Measurements from ENCODE around the gene ERO1B.
A peak's percentile ranks its signal among the peaks of the same experiment; 100 is the strongest.

ERO1B gene

GRCh38 chr1:236209185-236209584 is 72.6 kb downstream of the ERO1B start:
- H3K27me3 ChIP-seq (ENCODE audit: insufficient read depth, insufficient read length), result no peaks in the 10 kb centered on the region
- H3K4me1 ChIP-seq (ENCODE audit: insufficient read depth, insufficient read length), result peaks cover 4% of the 10 kb centered on the region
- H3K4me3 ChIP-seq (ENCODE audit: insufficient read length, low read depth), result no peak overlapping the region
- no peaks in the 10 kb centered on the region for H3K9me3 ChIP-seq (ENCODE audit: insufficient read depth, low read length)
- no peak for TF ChIP-seq SUZ12 (IDR thresholded peaks at IDR 0.05; ENCODE audit: extremely low read depth, insufficient read depth, insufficient read length)
- no peak for TF ChIP-seq YY1 (IDR thresholded peaks at IDR 0.05; ENCODE audit: insufficient read depth, insufficient read length)
- no peak overlapping the region for H3K9ac ChIP-seq (ENCODE audit: insufficient read length, low read depth)
- H3K36me3 ChIP-seq (ENCODE audit: insufficient read depth, insufficient read length, low read length), result no peaks in the 10 kb centered on the region
- no peak for DNase-seq (ENCODE audit: low read depth, low spot score)

GRCh38 chr1:236207569-236207968 is 74.2 kb downstream of the ERO1B start:
- no peak for DNase-seq (ENCODE audit: low read depth, low spot score)
- TF ChIP-seq YY1 (IDR thresholded peaks at IDR 0.05; ENCODE audit: insufficient read depth, insufficient read length) (no peak), SUZ12 (IDR thresholded peaks at IDR 0.05; ENCODE audit: extremely low read depth, insufficient read depth, insufficient read length) (no peak), ZNF274 (IDR thresholded peaks at IDR 0.05; ENCODE audit: low read depth, low read length) (no peak)

GRCh38 chr1:236207121-236207520 is 74.6 kb downstream of the ERO1B start:
- no peak overlapping the region for H3K4me3 ChIP-seq (ENCODE audit: insufficient read length, low read depth)
- no peak overlapping the region for H3K9ac ChIP-seq (ENCODE audit: insufficient read length, low read depth)
- TF ChIP-seq SUZ12 (IDR thresholded peaks at IDR 0.05; ENCODE audit: extremely low read depth, insufficient read depth, insufficient read length) (no peak), ZNF274 (IDR thresholded peaks at IDR 0.05; ENCODE audit: low read depth, low read length) (no peak), YY1 (IDR thresholded peaks at IDR 0.05; ENCODE audit: insufficient read depth, insufficient read length) (no peak)
- H3K36me3 ChIP-seq (ENCODE audit: insufficient read depth, insufficient read length, low read length), result no peaks in the 10 kb centered on the region
- H3K27me3 ChIP-seq (ENCODE audit: insufficient read depth, insufficient read length), result no peaks in the 10 kb centered on the region
- no peak for DNase-seq (ENCODE audit: low read depth, low spot score)
- peaks cover 4% of the 10 kb centered on the region for H3K4me1 ChIP-seq (ENCODE audit: insufficient read depth, insufficient read length)
- H3K9me3 ChIP-seq (ENCODE audit: insufficient read depth, low read length), result no peaks in the 10 kb centered on the region

More at GRCh38 chr1:236207569-236207968, 74.2 kb downstream of the ERO1B start:
- Histone ChIP-seq H3K9ac (ENCODE audit: insufficient read length, low read depth) (no peak overlapping the region), H3K36me3 (ENCODE audit: insufficient read depth, insufficient read length, low read length) (no peaks in the 10 kb centered on the region), H3K27me3 (ENCODE audit: insufficient read depth, insufficient read length) (no peaks in the 10 kb centered on the region), H3K4me1 (ENCODE audit: insufficient read depth, insufficient read length) (peaks cover 4% of the 10 kb centered on the region), H3K9me3 (ENCODE audit: insufficient read depth, low read length) (no peaks in the 10 kb centered on the region), H3K4me3 (ENCODE audit: insufficient read length, low read depth) (no peak overlapping the region)

- peak; percentile 32 for DNase-seq (ENCODE audit: low read depth, low spot score)
- H3K36me3 ChIP-seq (ENCODE audit: insufficient read depth, insufficient read length, low read length), result no peaks in the 10 kb centered on the region
- H3K9ac ChIP-seq (ENCODE audit: insufficient read length, low read depth), result no peak overlapping the region
- H3K27me3 ChIP-seq (ENCODE audit: insufficient read depth, insufficient read length), result no peaks in the 10 kb centered on the region
- TF ChIP-seq SUZ12 (IDR thresholded peaks at IDR 0.05; ENCODE audit: extremely low read depth, insufficient read depth, insufficient read length) (no peak), YY1 (IDR thresholded peaks at IDR 0.05; ENCODE audit: insufficient read depth, insufficient read length) (no peak), ZNF274 (IDR thresholded peaks at IDR 0.05; ENCODE audit: low read depth, low read length) (no peak)
- H3K4me3 ChIP-seq (ENCODE audit: insufficient read length, low read depth), result no peak overlapping the region
- H3K4me1 ChIP-seq (ENCODE audit: insufficient read depth, insufficient read length), result peaks cover 4% of the 10 kb centered on the region
- no peaks in the 10 kb centered on the region for H3K9me3 ChIP-seq (ENCODE audit: insufficient read depth, low read length)
These were observed 75.2 kb downstream of the ERO1B start for GRCh38 chr1:236206548-236206947.

GRCh38 chr1:236204656-236205055 is 77.1 kb downstream of the ERO1B start:
- no peak for DNase-seq (ENCODE audit: low read depth, low spot score)
- H3K9ac ChIP-seq (ENCODE audit: insufficient read length, low read depth), result no peak overlapping the region

GRCh38 chr1:236204039-236204438 is 77.7 kb downstream of the ERO1B start:
- DNase-seq (ENCODE audit: low read depth, low spot score), result no peak
- H3K36me3 ChIP-seq (ENCODE audit: insufficient read depth, insufficient read length, low read length), result no peaks in the 10 kb centered on the region
- H3K27me3 ChIP-seq (ENCODE audit: insufficient read depth, insufficient read length), result no peaks in the 10 kb centered on the region
- peaks cover 4% of the 10 kb centered on the region for H3K4me1 ChIP-seq (ENCODE audit: insufficient read depth, insufficient read length)
- H3K9ac ChIP-seq (ENCODE audit: insufficient read length, low read depth), result no peak overlapping the region
- no peak for TF ChIP-seq YY1 (IDR thresholded peaks at IDR 0.05; ENCODE audit: insufficient read depth, insufficient read length)
- TF ChIP-seq ZNF274 (IDR thresholded peaks at IDR 0.05; ENCODE audit: low read depth, low read length), result no peak
- no peak for TF ChIP-seq SUZ12 (IDR thresholded peaks at IDR 0.05; ENCODE audit: extremely low read depth, insufficient read depth, insufficient read length)
- H3K4me3 ChIP-seq (ENCODE audit: insufficient read length, low read depth), result no peak overlapping the region
- peaks cover 10% of the 10 kb centered on the region; the same call in 1 of the 2 replicates for H3K9me3 ChIP-seq (ENCODE audit: insufficient read depth, low read length)

More at GRCh38 chr1:236204656-236205055, 77.1 kb downstream of the ERO1B start:
- H3K36me3 ChIP-seq (ENCODE audit: insufficient read depth, insufficient read length, low read length), result no peaks in the 10 kb centered on the region
- H3K4me3 ChIP-seq (ENCODE audit: insufficient read length, low read depth), result no peak overlapping the region
- peaks cover 4% of the 10 kb centered on the region for H3K4me1 ChIP-seq (ENCODE audit: insufficient read depth, insufficient read length)
- no peaks in the 10 kb centered on the region for H3K27me3 ChIP-seq (ENCODE audit: insufficient read depth, insufficient read length)
- peaks cover 10% of the 10 kb centered on the region; the same call in 1 of the 2 replicates for H3K9me3 ChIP-seq (ENCODE audit: insufficient read depth, low read length)
- TF ChIP-seq ZNF274 (IDR thresholded peaks at IDR 0.05; ENCODE audit: low read depth, low read length) (no peak), YY1 (IDR thresholded peaks at IDR 0.05; ENCODE audit: insufficient read depth, insufficient read length) (no peak), SUZ12 (IDR thresholded peaks at IDR 0.05; ENCODE audit: extremely low read depth, insufficient read depth, insufficient read length) (no peak)

GRCh38 chr1:236201786-236202185 is 80.0 kb downstream of the ERO1B start:
- peaks cover 10% of the 10 kb centered on the region; the same call in 1 of the 2 replicates for H3K9me3 ChIP-seq (ENCODE audit: insufficient read depth, low read length)
- H3K27me3 ChIP-seq (ENCODE audit: insufficient read depth, insufficient read length), result no peaks in the 10 kb centered on the region
- H3K36me3 ChIP-seq (ENCODE audit: insufficient read depth, insufficient read length, low read length), result no peaks in the 10 kb centered on the region
- H3K4me3 ChIP-seq (ENCODE audit: insufficient read length, low read depth), result no peak overlapping the region
- no peak for TF ChIP-seq SUZ12 (IDR thresholded peaks at IDR 0.05; ENCODE audit: extremely low read depth, insufficient read depth, insufficient read length)
- TF ChIP-seq ZNF274 (IDR thresholded peaks at IDR 0.05; ENCODE audit: low read depth, low read length), result no peak
- no peak for TF ChIP-seq YY1 (IDR thresholded peaks at IDR 0.05; ENCODE audit: insufficient read depth, insufficient read length)
- H3K9ac ChIP-seq (ENCODE audit: insufficient read length, low read depth), result no peak overlapping the region
- H3K4me1 ChIP-seq (ENCODE audit: insufficient read depth, insufficient read length), result peaks cover 4% of the 10 kb centered on the region
- DNase-seq (ENCODE audit: low read depth, low spot score), result no peak

Data from NT2/D1 (cell line).